Gastroesophageal sphincter (tissue), 4 donors: ENCODE measurements around the gene POC1A. TPM values are rescaled to one million over a fixed set of nuclear protein-coding genes. Genes with fewer than 3 reads are reported as not detected.

Source experiments
- ATAC-seq: fragments of 150-250 bp; one replicate; pipeline ENCODE4 v1.9.1; 2016; ENCODE audit warnings: mild to moderate bottlenecking, moderate library complexity
- H3K27ac ChIP-seq, 4 donors: fragments of 200-600 bp; sonication (generic) in 3 of 4; 1 replicate in 3 of 4; 2 replicates in 1 of 4; pipeline ENCODE4 v1.5.1; 2016 to 2019
- H3K27me3 ChIP-seq: fragments of 200-600 bp; sonication (generic); one replicate; pipeline ENCODE4 v1.5.1; 2019
- H3K36me3 ChIP-seq, 2 donors: fragments of 200-600 bp; sonication (generic); one replicate each; pipeline ENCODE4 v1.5.1; 2019; ENCODE audit warnings: control low read depth in 1 of 2
- H3K4me1 ChIP-seq, 3 donors: fragments of 200-600 bp; sonication (generic); 1 replicate in 2 of 3; 2 replicates in 1 of 3; pipeline ENCODE4 v1.5.1; 2016 to 2019; ENCODE audit warnings: control low read depth in 2 of 3
- H3K4me3 ChIP-seq, 2 donors: fragments of 200-600 bp; sonication (generic); one replicate each; pipeline ENCODE4 v1.5.1; 2019; ENCODE audit warnings: mild to moderate bottlenecking in 1 of 2, moderate library complexity in 1 of 2
- H3K9me3 ChIP-seq, 3 donors: fragments of 200-600 bp; sonication (generic); one replicate each; pipeline ENCODE4 v1.5.1; 2017 to 2019; ENCODE audit warnings: control low read depth in 2 of 3
- CTCF ChIP-seq, 4 experiments: fragments of 200-600 bp in 2 of 4; fragments of 450-650 bp in 2 of 4; sonication (generic) in 1 of 4; IDR thresholded peaks; one replicate each; pipeline ENCODE4 v1.5.1; 2017 to 2019; ENCODE audit warnings: antibody characterized with exemption in 4 of 4, mild to moderate bottlenecking in 2 of 4, moderate library complexity in 2 of 4
- EP300 ChIP-seq: sonication (generic); formaldehyde crosslinking; IDR thresholded peaks from one replicate; pipeline ENCODE4 v1.6.1; 2017; ENCODE audit warnings: antibody characterized with exemption, mild to moderate bottlenecking
- POLR2A ChIP-seq, 2 donors: fragments of 450-650 bp; IDR thresholded peaks; one replicate each; pipeline ENCODE4 v1.6.1; 2017; ENCODE audit warnings: antibody characterized with exemption in 2 of 2, mild to moderate bottlenecking in 2 of 2, moderate library complexity in 1 of 2
- POLR2AphosphoS5 ChIP-seq: sonication (generic); formaldehyde crosslinking; IDR thresholded peaks from one replicate; pipeline ENCODE4 v1.6.1; 2017; ENCODE audit warnings: antibody characterized with exemption
- WGBS, 2 donors: methylation state at CpG; one replicate each; pipeline ENCODE4 v1.1.5; 2018; ENCODE audit warnings: low coverage in 1 of 2; 5-methylcytosine and 5-hydroxymethylcytosine counted together
- total RNA-seq, 4 donors: library from RNA; depleted of rRNA; stranded (reverse); fragments of >200 nt; gene quantifications; one replicate each; pipeline ENCODE4 v1.1.0, GENCODE V29; 2016

Gene POC1A
- total RNA-seq, 4 donors from 2014 or later, result 0.73 to 1.7 (median 0.93) TPM

GRCh38 chr3:52087731-52088130, 66.5 kb downstream of the POC1A start:
- Histone ChIP-seq H3K27me3 (no peaks in the 10 kb centered on the region), H3K4me1 (peaks cover 0 to 50% (median 9%) of the 10 kb centered on the region in 3 donors), H3K9me3 (no peaks in the 10 kb centered on the region), H3K27ac (peak overlapping the region in 2 of 4 donors; percentile 6 to 10), H3K4me3 (no peak overlapping the region), H3K36me3 (no peaks in the 10 kb centered on the region)
- TF ChIP-seq CTCF (IDR thresholded peaks at IDR 0.05) (no peak), POLR2AphosphoS5 (no peak), EP300 (no peak), POLR2A (IDR thresholded peaks at IDR 0.05) (no peak)
- 69% methylated on average over 3 of the region's 3 CpGs; no CpG with 5 or more reads in 1 of the 2 donors for WGBS, 2 donors
- ATAC-seq, result peak; percentile 23

GRCh38 chr3:52086976-52087663, 67.1 kb downstream of the POC1A start:
- no peak for ATAC-seq
- Histone ChIP-seq H3K4me1 (peaks cover 0 to 50% (median 9%) of the 10 kb centered on the region in 3 donors), H3K9me3 (no peaks in the 10 kb centered on the region), H3K27me3 (no peaks in the 10 kb centered on the region), H3K27ac (peak overlapping the region in 1 of 4 donors; percentile 6), H3K36me3 (no peaks in the 10 kb centered on the region), H3K4me3 (no peak overlapping the region)
- 78 to 87% methylated on average over 5 to 6 of the region's 8 CpGs for WGBS, 2 donors
- TF ChIP-seq CTCF (IDR thresholded peaks at IDR 0.05), result no peak
- TF ChIP-seq POLR2AphosphoS5, result no peak
- TF ChIP-seq POLR2A (IDR thresholded peaks at IDR 0.05), result no peak
- TF ChIP-seq EP300, result no peak

GRCh38 chr3:52086461-52086860, 67.8 kb downstream of the POC1A start:
- H3K9me3 ChIP-seq, result no peaks in the 10 kb centered on the region
- H3K27ac ChIP-seq, result no peak overlapping the region
- TF ChIP-seq EP300, result no peak
- TF ChIP-seq POLR2AphosphoS5, result no peak
- no peak for TF ChIP-seq POLR2A (IDR thresholded peaks at IDR 0.05)
- TF ChIP-seq CTCF (IDR thresholded peaks at IDR 0.05), result no peak
- no peaks in the 10 kb centered on the region for H3K27me3 ChIP-seq
- WGBS, 2 donors, result 100% methylated on average over 1 of the region's 6 CpGs; no CpG with 5 or more reads in 1 of the 2 donors
- H3K36me3 ChIP-seq, result no peaks in the 10 kb centered on the region
- no peak overlapping the region for H3K4me3 ChIP-seq
- peaks cover 0 to 48% (median 9%) of the 10 kb centered on the region in 3 donors for H3K4me1 ChIP-seq
- ATAC-seq, result no peak

- Histone ChIP-seq H3K4me3 (no peak overlapping the region), H3K4me1 (peaks cover 0 to 41% (median 9%) of the 10 kb centered on the region in 3 donors), H3K27ac (no peak overlapping the region), H3K27me3 (no peaks in the 10 kb centered on the region), H3K9me3 (no peaks in the 10 kb centered on the region), H3K36me3 (no peaks in the 10 kb centered on the region)
- no peak for TF ChIP-seq POLR2A (IDR thresholded peaks at IDR 0.05)
- no peak for ATAC-seq
- WGBS, 2 donors, result no CpG with 5 or more reads among the region's 10 CpGs
Observed at GRCh38 chr3:52085681-52086282, 68.4 kb downstream of the POC1A start.

- Histone ChIP-seq H3K4me3 (no peak overlapping the region), H3K27ac (no peak overlapping the region), H3K4me1 (peaks cover 0 to 35% (median 9%) of the 10 kb centered on the region in 3 donors), H3K27me3 (no peaks in the 10 kb centered on the region), H3K9me3 (no peaks in the 10 kb centered on the region), H3K36me3 (no peaks in the 10 kb centered on the region)
- WGBS, 2 donors, result 80 to 85% methylated on average over 3 to 4 of the region's 13 CpGs
- ATAC-seq, result no peak
- TF ChIP-seq EP300 (no peak), POLR2AphosphoS5 (no peak), CTCF (IDR thresholded peaks at IDR 0.05) (no peak), POLR2A (IDR thresholded peaks at IDR 0.05) (no peak)
Observed at GRCh38 chr3:52084954-52085680, 69.1 kb downstream of the POC1A start.
